ENCODE results near the gene OR4D2. TPM values are rescaled to one million over a fixed set of nuclear protein-coding genes. Genes with fewer than 3 reads are reported as not detected.

The OR4D2 gene
- total RNA-seq, 1 donor = not detected

- H3K4me1 ChIP-seq (ENCODE audit: insufficient read depth, low read length) = peaks cover 17% of the 10 kb centered on the region
- no peaks in the 10 kb centered on the region for H3K9me3 ChIP-seq (ENCODE audit: low read depth, low read length)
- no peak overlapping the region for H3K4me3 ChIP-seq (ENCODE audit: low read length)
- H3K27me3 ChIP-seq (ENCODE audit: insufficient read depth, low read length) = no peaks in the 10 kb centered on the region
Observed at GRCh38 chr17:58217766-58218165, 51.0 kb downstream of the OR4D2 start.

DNA sequence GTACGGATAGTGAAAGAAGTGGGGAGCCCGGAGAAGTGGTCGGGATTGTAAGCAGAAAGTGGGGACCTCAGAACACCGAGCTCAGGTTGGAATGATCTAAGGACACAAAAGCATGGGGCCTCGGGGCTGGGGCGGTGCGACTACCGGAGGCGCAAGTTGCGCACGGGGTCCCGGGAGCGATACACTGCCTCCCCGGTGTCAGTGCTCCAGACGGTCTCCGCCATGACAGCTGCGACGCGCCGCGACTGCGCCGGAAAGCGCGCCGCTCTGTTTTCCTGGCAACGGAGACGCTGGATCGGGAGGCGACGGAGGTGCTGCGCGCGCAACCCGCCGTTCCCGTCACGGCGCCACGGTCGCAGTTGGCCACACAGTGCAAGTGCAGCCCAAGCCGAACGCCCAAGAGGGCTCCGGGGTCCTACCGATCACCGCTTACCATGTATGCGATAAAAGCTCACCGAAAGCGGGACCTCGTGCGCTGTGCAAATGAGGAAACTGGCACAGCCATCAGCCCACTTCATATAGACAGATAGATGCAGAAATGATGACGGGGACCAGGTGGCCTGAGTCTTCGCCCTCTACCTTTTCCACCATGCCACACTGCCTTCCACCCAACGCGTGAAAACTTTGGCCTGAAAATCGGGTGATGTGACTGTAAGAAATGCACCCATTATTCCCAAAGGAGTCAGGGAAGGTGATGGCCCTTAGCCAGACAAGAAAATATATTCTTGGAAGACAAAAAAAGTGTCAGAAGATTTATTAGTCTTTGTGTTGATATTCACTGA, 52.4 kb downstream of the OR4D2 start, which contains the start of gene MKS1:
Gene MKS1, minus strand, starts transcription at position 249 of the 782 bp plus-strand sequence. Its CDS starts 25 bp downstream, at position 224.
- Histone ChIP-seq H3K9me3 (ENCODE audit: low read depth, low read length) (no peaks in the 10 kb centered on the region), H3K27me3 (ENCODE audit: insufficient read depth, low read length) (no peaks in the 10 kb centered on the region), H3K4me1 (ENCODE audit: insufficient read depth, low read length) (peaks cover 17% of the 10 kb centered on the region), H3K4me3 (ENCODE audit: low read length) (peak within 1 kb of the TSS; percentile 75)

- no peaks in the 10 kb centered on the region for H3K9me3 ChIP-seq (ENCODE audit: low read depth, low read length)
- H3K27me3 ChIP-seq (ENCODE audit: insufficient read depth, low read length) = no peaks in the 10 kb centered on the region
- peak overlapping the region; percentile 75 for H3K4me3 ChIP-seq (ENCODE audit: low read length)
- peaks cover 17% of the 10 kb centered on the region for H3K4me1 ChIP-seq (ENCODE audit: insufficient read depth, low read length)
Observed at GRCh38 chr17:58219789-58220183, 53.0 kb downstream of the OR4D2 start.

Other genes with a start within 250 kb of the OR4D2 start
- gene CUEDC1, start 211.6 kb upstream of the OR4D2 start, total RNA-seq = 2.5 TPM
- 85.6 TPM for gene VEZF1, start 178.7 kb upstream of the OR4D2 start, total RNA-seq
- gene SRSF1, start 159.7 kb upstream of the OR4D2 start, total RNA-seq = 127 TPM
- 12.0 TPM for gene DYNLL2, start 83.6 kb upstream of the OR4D2 start, total RNA-seq
- gene OR4D1, start 18.6 kb upstream of the OR4D2 start, total RNA-seq = 0.42 TPM
- under 0.01 TPM for gene EPX, start 25.7 kb downstream of the OR4D2 start, total RNA-seq
- 1.2 TPM for gene MKS1, start 52.3 kb downstream of the OR4D2 start, total RNA-seq
- not detected for gene LPO, start 71.6 kb downstream of the OR4D2 start, total RNA-seq
- 0.42 TPM for gene MPO, start 114.0 kb downstream of the OR4D2 start, total RNA-seq
- gene TSPOAP1, start 161.8 kb downstream of the OR4D2 start, total RNA-seq = 22.4 TPM
- 65.3 TPM for gene SUPT4H1, start 185.2 kb downstream of the OR4D2 start, total RNA-seq